K562 (cell line): ENCODE measurements around the gene ADAT1. TPM values are rescaled to one million over a fixed set of nuclear protein-coding genes. Genes with fewer than 3 reads are reported as not detected.

ENCODE experiments used
- ATF6 ChIP-seq: sonication (generic); formaldehyde crosslinking; IDR thresholded peaks from 2 replicates; pipeline ENCODE4 v1.4.0; 2020; ENCODE audit warnings: mild to moderate bottlenecking, missing genetic modification reagents
- CBFB ChIP-seq: sonication (generic); formaldehyde crosslinking; IDR thresholded peaks from 2 replicates; pipeline ENCODE4 v1.4.0; 2020; ENCODE audit warnings: mild to moderate bottlenecking, missing genetic modification reagents
- GATAD2B ChIP-seq: fragments of 450-650 bp; IDR thresholded peaks from 2 replicates; pipeline ENCODE4 v1.6.1; 2017; ENCODE audit warnings: mild to moderate bottlenecking, borderline replicate concordance
- GMEB1 ChIP-seq: fragments of 250-450 bp; sonication (Bioruptor Pico); IDR thresholded peaks from 2 replicates; pipeline ENCODE4 v1.4.0; 2020; ENCODE audit warnings: mild to moderate bottlenecking
- HINFP ChIP-seq: fragments of 450-650 bp; conservative IDR thresholded peaks from 2 replicates; pipeline ENCODE4 v1.6.1; 2016; ENCODE audit warnings: missing genetic modification characterization, low read depth, mild to moderate bottlenecking, control low read depth, missing compliant biosample characterization
- LARP7 ChIP-seq: fragments of 450-650 bp; IDR thresholded peaks from 2 replicates; pipeline ENCODE4 v1.6.1; 2016
- NFRKB ChIP-seq: fragments of 450-650 bp; IDR thresholded peaks from 2 replicates; pipeline ENCODE4 v1.6.1; 2016; ENCODE audit warnings: low read depth
- PRDM10 ChIP-seq: fragments of 450-650 bp; IDR thresholded peaks from 2 replicates; pipeline ENCODE4 v1.6.1; 2018; ENCODE audit not compliant: partially characterized antibody
- SAFB ChIP-seq: fragments of 200-400 bp; formaldehyde crosslinking; IDR thresholded peaks from 2 replicates; pipeline ENCODE4 v1.6.1; 2017; ENCODE audit warnings: low read depth, low read length, borderline replicate concordance
- SIN3B ChIP-seq: fragments of 450-650 bp; IDR thresholded peaks from 2 replicates; pipeline ENCODE4 v1.6.1; 2017; ENCODE audit warnings: low read depth, mild to moderate bottlenecking, moderate library complexity
- SNAPC5 ChIP-seq: fragments of 250-450 bp; sonication (Bioruptor Pico); IDR thresholded peaks from 2 replicates; pipeline ENCODE4 v1.8.0; 2021; ENCODE audit warnings: moderate library complexity, mild to moderate bottlenecking, inconsistent platforms
- STAG1 ChIP-seq: sonication (generic); formaldehyde crosslinking; IDR thresholded peaks from 2 replicates; pipeline ENCODE4 v1.5.0; 2020; ENCODE audit warnings: missing genetic modification reagents, borderline replicate concordance
- ZBTB43 ChIP-seq: sonication (generic); formaldehyde crosslinking; IDR thresholded peaks from 2 replicates; pipeline ENCODE4 v1.8.0; 2023; ENCODE audit warnings: mild to moderate bottlenecking, missing genetic modification reagents
- ZBTB9 ChIP-seq: fragments of 450-650 bp; formaldehyde crosslinking; IDR thresholded peaks from 2 replicates; pipeline ENCODE4 v1.4.0; 2020; ENCODE audit warnings: mild to moderate bottlenecking, moderate library complexity
- ZNF121 ChIP-seq: sonication (generic); formaldehyde crosslinking; conservative IDR thresholded peaks from 2 replicates; pipeline ENCODE4 v1.8.0; 2022; ENCODE audit warnings: missing genetic modification reagents
- polyA plus RNA-seq, 8 experiments: library from polyadenylated mRNA; depleted of rRNA in 4 of 8; stranded (reverse) in 5 of 8; unstranded in 3 of 8; fragments of >200 nt; fragmentation: Nextera tagmentation in 2 of 8; fragmentation: Illumina TruSeq in 1 of 8; extraction: Ambion mirVana in 2 of 8; extraction: Trizol in 1 of 8; gene quantifications; 2 replicates each; pipeline versions ENCODE4 v1.2.1 to v1.2.3, GENCODE V29; 2011 to 2014; ENCODE audit warnings: inconsistent platforms in 1 of 8, missing spikeins in 1 of 8
- total RNA-seq, 7 experiments: library from RNA; depleted of rRNA in 6 of 7; stranded (reverse); fragments of >200 nt in 6 of 7; fragmentation: Illumina TruSeq in 2 of 7; extraction: Trizol in 2 of 7; gene quantifications; 2 replicates each; pipeline versions ENCODE4 v1.2.1 to v1.2.3, GENCODE V29; 2011 to 2021; ENCODE audit warnings: low replicate concordance in 1 of 7

ADAT1 gene
- total and polyA plus RNA-seq, 9 of the 15 experiments (the other 6 are each of a cell fraction or from before 2014, with no cell fraction given), result 16.0 to 36.7 (median 28.2) TPM

- no peak for TF ChIP-seq SAFB
- TF ChIP-seq GMEB1, result no peak
- TF ChIP-seq ZNF121, result no peak
- TF ChIP-seq GATAD2B, result no peak
- TF ChIP-seq NFRKB, result 0 out of 2 replicates have a peak, but pooled peaks have one; percentile 52
- TF ChIP-seq HINFP (tag), result no peak
- no peak for TF ChIP-seq SNAPC5 (CRISPR knock-in tag)
- TF ChIP-seq ATF6, result no peak
- no peak for TF ChIP-seq SIN3B
- no peak for TF ChIP-seq ZBTB43
- 0 out of 2 replicates have a peak, but pooled peaks have one; percentile 17 for TF ChIP-seq LARP7
- TF ChIP-seq ZBTB9 (CRISPR knock-in tag), result no peak
- TF ChIP-seq STAG1 (CRISPR knock-in tag), result no peak
- TF ChIP-seq CBFB, result no peak
- peak; percentile 24 for TF ChIP-seq PRDM10
Measured at GRCh38 chr16:75559564-75560372, 63.3 kb downstream of the ADAT1 start (continued).
